SH-SY5Y (cell line): ENCODE data around the gene PAPPA.

Source experiments
- GATA2 ChIP-seq: IDR thresholded peaks from 2 replicates; pipeline ENCODE4 v1.6.1; 2011; ENCODE audit warnings: mild to moderate bottlenecking, low read depth, low read length
- GATA3 ChIP-seq: IDR thresholded peaks from 2 replicates; pipeline ENCODE4 v1.6.1; 2011; ENCODE audit warnings: low read depth, mild to moderate bottlenecking, low read length, moderate library complexity

Gene PAPPA

GRCh38 chr9:116280529-116280928, 126.9 kb downstream of the PAPPA start:
- TF ChIP-seq GATA3 (no peak), GATA2 (no peak)

GRCh38 chr9:116282597-116282996, 129.0 kb downstream of the PAPPA start:
- no peak for TF ChIP-seq GATA3
- no peak for TF ChIP-seq GATA2

GRCh38 chr9:116284518-116284917, 130.9 kb downstream of the PAPPA start:
- TF ChIP-seq GATA3 (no peak), GATA2 (no peak)

- TF ChIP-seq GATA3 (no peak), GATA2 (no peak)
Measured at GRCh38 chr9:116285320-116285719, 131.7 kb downstream of the PAPPA start.

- TF ChIP-seq GATA2 (no peak), GATA3 (no peak)
Measured at GRCh38 chr9:116286297-116286696, 132.7 kb downstream of the PAPPA start.

GRCh38 chr9:116287721-116288120, 134.1 kb downstream of the PAPPA start:
- no peak for TF ChIP-seq GATA3
- TF ChIP-seq GATA2 = no peak

- no peak for TF ChIP-seq GATA3
- no peak for TF ChIP-seq GATA2
Measured at GRCh38 chr9:116288658-116289057, 135.1 kb downstream of the PAPPA start.

- TF ChIP-seq GATA3 (no peak), GATA2 (no peak)
Measured at GRCh38 chr9:116297346-116297745, 143.8 kb downstream of the PAPPA start.

GRCh38 chr9:116298249-116298648, 144.7 kb downstream of the PAPPA start:
- TF ChIP-seq GATA2 = no peak

- TF ChIP-seq GATA3 (no peak), GATA2 (no peak)
Measured at GRCh38 chr9:116298878-116299391, 145.3 kb downstream of the PAPPA start.

GRCh38 chr9:116300360-116300870, 146.8 kb downstream of the PAPPA start:
- TF ChIP-seq GATA2 = no peak
- TF ChIP-seq GATA3 = no peak

- TF ChIP-seq GATA2 (no peak), GATA3 (no peak)
Measured at GRCh38 chr9:116303270-116303669, 149.7 kb downstream of the PAPPA start.

GRCh38 chr9:116303886-116304538, 150.4 kb downstream of the PAPPA start:
- TF ChIP-seq GATA3 (no peak), GATA2 (no peak)

- TF ChIP-seq GATA2 = no peak
- TF ChIP-seq GATA3 = no peak
Measured at GRCh38 chr9:116304761-116305160, 151.2 kb downstream of the PAPPA start.

- TF ChIP-seq GATA2 (no peak), GATA3 (no peak)
Measured at GRCh38 chr9:116308076-116308475, 154.5 kb downstream of the PAPPA start.

- TF ChIP-seq GATA2 (no peak), GATA3 (no peak)
Measured at GRCh38 chr9:116309900-116310611, 156.5 kb downstream of the PAPPA start.
